GM23338 (cell line): ENCODE results near the gene CENPO. TPM values are rescaled to one million over a fixed set of nuclear protein-coding genes. Genes with fewer than 3 reads are reported as not detected.
"Not testable (repeated sequence)": the region's sequence is repeated elsewhere in the genome, so short reads cannot be mapped to it uniquely, and the experiment has no call there.

Experiments used
- ATAC-seq: fragments of 200-7000 bp; cut with Tn5 transposase; 3 replicates; pipeline ENCODE4 v1.9.1; 2020
- DNase-seq: peaks from one replicate; pipeline ENCODE4 v3.0.0-alpha.2; 2015; ENCODE audit warnings: low spot score
- H2AFZ ChIP-seq: fragments of 200-600 bp; sonication (generic); 2 replicates; pipeline ENCODE4 v1.8.0; 2016; ENCODE audit warnings: antibody characterized with exemption, mild to moderate bottlenecking, moderate library complexity
- H3F3A ChIP-seq: fragments of 200-600 bp; sonication (generic); replicated peaks from 2 replicates; pipeline ENCODE4 v1.8.0; 2017; ENCODE audit warnings: antibody characterized with exemption, mixed run types, low read depth
- H3K27ac ChIP-seq: fragments of 200-600 bp; sonication (generic); 2 replicates; pipeline ENCODE4 v1.6.1; 2016; ENCODE audit warnings: low read depth
- H3K27me3 ChIP-seq: fragments of 200-600 bp; sonication (generic); 2 replicates; pipeline ENCODE4 v1.8.0; 2016; ENCODE audit warnings: mild to moderate bottlenecking, mixed run types, moderate library complexity; ENCODE audit not compliant: insufficient read depth
- H3K36me3 ChIP-seq: fragments of 200-600 bp; sonication (generic); 2 replicates; pipeline ENCODE4 v1.8.0; 2016; ENCODE audit warnings: mild to moderate bottlenecking; ENCODE audit not compliant: insufficient read depth
- H3K4me1 ChIP-seq: fragments of 200-600 bp; sonication (generic); 2 replicates; pipeline ENCODE4 v1.8.0; 2016; ENCODE audit warnings: mild to moderate bottlenecking, moderate library complexity; ENCODE audit not compliant: insufficient read depth
- H3K4me2 ChIP-seq: fragments of 200-600 bp; sonication (generic); 2 replicates; pipeline ENCODE4 v1.7.1; 2017; ENCODE audit warnings: mixed run types
- H3K4me3 ChIP-seq: fragments of 200-600 bp; sonication (generic); 2 replicates; pipeline ENCODE4 v1.6.1; 2016; ENCODE audit warnings: mixed run types
- H3K79me2 ChIP-seq: fragments of 200-600 bp; sonication (generic); replicated peaks from 2 replicates; pipeline ENCODE4 v1.8.0; 2017; ENCODE audit warnings: mild to moderate bottlenecking; ENCODE audit not compliant: insufficient read depth
- H3K9me2 ChIP-seq: fragments of 200-600 bp; sonication (generic); 2 replicates; pipeline ENCODE4 v1.8.0; 2017; ENCODE audit not compliant: insufficient read depth
- H4K20me1 ChIP-seq: fragments of 200-600 bp; sonication (generic); replicated peaks from 2 replicates; pipeline ENCODE4 v1.8.0; 2017; ENCODE audit warnings: mild to moderate bottlenecking; ENCODE audit not compliant: insufficient read depth
- H3K27ac Mint-ChIP-seq: 2 replicates; pipeline ENCODE4 v1.8.0; 2020; ENCODE audit warnings: inconsistent platforms, mild to moderate bottlenecking, moderate library complexity, mixed read lengths
- H3K27me3 Mint-ChIP-seq: 3 replicates; pipeline ENCODE4 v1.8.0; 2022; ENCODE audit warnings: low read depth, mild to moderate bottlenecking, moderate library complexity, mixed read lengths, inconsistent platforms; ENCODE audit not compliant: insufficient read depth, poor library complexity
- H3K36me3 Mint-ChIP-seq: 3 replicates; pipeline ENCODE4 v1.8.0; 2021; ENCODE audit warnings: low read depth, mild to moderate bottlenecking, inconsistent platforms, moderate library complexity, mixed read lengths
- H3K4me1 Mint-ChIP-seq: 3 replicates; pipeline ENCODE4 v1.8.0; 2020; ENCODE audit warnings: mild to moderate bottlenecking, inconsistent platforms, mixed read lengths
- H3K4me3 Mint-ChIP-seq: 3 replicates; pipeline ENCODE4 v1.8.0; 2021; ENCODE audit warnings: moderate library complexity, mild to moderate bottlenecking, inconsistent platforms, mixed read lengths
- H3K9me3 Mint-ChIP-seq: 3 replicates; pipeline ENCODE4 v1.8.0; 2020; ENCODE audit warnings: moderate library complexity, mild to moderate bottlenecking, inconsistent platforms, mixed read lengths
- EZH2 ChIP-seq: fragments of 200-600 bp; sonication (generic); IDR thresholded peaks from one replicate; pipeline ENCODE4 v1.8.0; 2017; ENCODE audit warnings: antibody characterized with exemption, mild to moderate bottlenecking, low read depth; ENCODE audit not compliant: unreplicated experiment
- EZH2phosphoT487 ChIP-seq: fragments of 200-600 bp; sonication (generic); IDR thresholded peaks from one replicate; pipeline ENCODE4 v1.8.1; 2018; ENCODE audit warnings: antibody characterized with exemption; ENCODE audit not compliant: unreplicated experiment
- JUNB ChIP-seq: IDR thresholded peaks from one replicate; pipeline ENCODE4 v1.6.1; 2016; ENCODE audit warnings: antibody characterized with exemption; ENCODE audit not compliant: unreplicated experiment
- NANOG ChIP-seq: IDR thresholded peaks from 2 replicates; pipeline ENCODE4 v1.6.1; 2016; ENCODE audit warnings: antibody characterized with exemption, borderline replicate concordance
- POLR2AphosphoS5 ChIP-seq: IDR thresholded peaks from 2 replicates; pipeline ENCODE4 v1.6.1; 2016; ENCODE audit warnings: antibody characterized with exemption, low read depth
- STAT1 ChIP-seq: IDR thresholded peaks from one replicate; pipeline ENCODE4 v1.6.1; 2016; ENCODE audit warnings: antibody characterized with exemption; ENCODE audit not compliant: unreplicated experiment
- ZNF331 ChIP-seq: fragments of 250-450 bp; sonication (Bioruptor Pico); IDR thresholded peaks from 2 replicates; pipeline ENCODE4 v1.5.0; 2020; ENCODE audit warnings: low read depth, mild to moderate bottlenecking, moderate library complexity
- polyA plus RNA-seq: library from polyadenylated mRNA; unstranded; fragments of >200 nt; fragmentation: Nextera tagmentation; extraction: Ambion mirVana; gene quantifications from 2 replicates; pipeline ENCODE4 v1.2.1, GENCODE V29; 2016
- total RNA-seq: library from RNA; depleted of rRNA; stranded (reverse); fragments of >200 nt; shearing (Covaris generic); gene quantifications from 2 replicates; pipeline ENCODE4 v1.2.3, GENCODE V29; 2014
- TF ChIP-seq, protein P1 (sequence below): IDR thresholded peaks from 2 replicates; pipeline ENCODE4 v1.6.1; 2016; ENCODE audit warnings: antibody characterized with exemption
- TF ChIP-seq, protein P2 (sequence below), 2 experiments: fragments of 200-600 bp in 1 of 2; sonication (generic) in 1 of 2; conservative IDR thresholded peaks; 2 replicates each; pipeline versions ENCODE4 v1.5.1 to v1.6.1; 2016 to 2017; ENCODE audit warnings: antibody characterized with exemption in 2 of 2, low read depth in 2 of 2, mild to moderate bottlenecking in 2 of 2, moderate library complexity in 1 of 2

Gene CENPO
- total and polyA plus RNA-seq, 2 experiments from 2014 or later = 27.0 to 44.7 TPM

DNA sequence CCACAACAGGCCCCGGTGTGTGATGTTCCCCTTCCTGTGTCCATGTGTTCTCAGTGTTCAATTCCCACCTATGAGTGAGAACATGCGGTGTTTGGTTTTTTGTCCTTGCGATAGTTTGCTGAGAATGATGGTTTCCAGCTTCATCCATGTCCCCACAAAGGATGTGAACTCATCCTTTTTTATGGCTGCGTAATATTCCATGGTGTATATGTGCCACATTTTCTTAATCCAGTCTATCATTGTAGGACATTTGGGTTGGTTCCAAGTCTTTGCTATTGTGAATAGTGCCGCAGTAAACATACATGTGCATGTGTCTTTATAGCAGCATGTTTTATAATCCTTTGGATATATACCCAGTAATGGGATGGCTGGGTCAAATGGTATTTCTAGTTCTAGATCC, 7.3 kb downstream of the CENPO start:
- not testable (repeated sequence) for H3K27ac ChIP-seq, H3F3A ChIP-seq, H3K27me3 ChIP-seq, H3K4me2 ChIP-seq, H3K27me3 Mint-ChIP-seq, H3K4me3 ChIP-seq, H3K9me2 ChIP-seq, H2AFZ ChIP-seq, H3K4me1 ChIP-seq, H3K4me3 Mint-ChIP-seq, H3K4me1 Mint-ChIP-seq, H3K27ac Mint-ChIP-seq, ATAC-seq, DNase-seq
- peaks cover 28% of the 10 kb centered on the region for H4K20me1 ChIP-seq
- H3K79me2 ChIP-seq = peaks cover 93% of the 10 kb centered on the region
- Mint-ChIP-seq H3K9me3 (peaks cover 45% of the 10 kb centered on the region), H3K36me3 (peaks cover 92% of the 10 kb centered on the region)
- peaks cover 14% of the 10 kb centered on the region; the same call in 1 of the 2 replicates for H3K36me3 ChIP-seq

DNA sequence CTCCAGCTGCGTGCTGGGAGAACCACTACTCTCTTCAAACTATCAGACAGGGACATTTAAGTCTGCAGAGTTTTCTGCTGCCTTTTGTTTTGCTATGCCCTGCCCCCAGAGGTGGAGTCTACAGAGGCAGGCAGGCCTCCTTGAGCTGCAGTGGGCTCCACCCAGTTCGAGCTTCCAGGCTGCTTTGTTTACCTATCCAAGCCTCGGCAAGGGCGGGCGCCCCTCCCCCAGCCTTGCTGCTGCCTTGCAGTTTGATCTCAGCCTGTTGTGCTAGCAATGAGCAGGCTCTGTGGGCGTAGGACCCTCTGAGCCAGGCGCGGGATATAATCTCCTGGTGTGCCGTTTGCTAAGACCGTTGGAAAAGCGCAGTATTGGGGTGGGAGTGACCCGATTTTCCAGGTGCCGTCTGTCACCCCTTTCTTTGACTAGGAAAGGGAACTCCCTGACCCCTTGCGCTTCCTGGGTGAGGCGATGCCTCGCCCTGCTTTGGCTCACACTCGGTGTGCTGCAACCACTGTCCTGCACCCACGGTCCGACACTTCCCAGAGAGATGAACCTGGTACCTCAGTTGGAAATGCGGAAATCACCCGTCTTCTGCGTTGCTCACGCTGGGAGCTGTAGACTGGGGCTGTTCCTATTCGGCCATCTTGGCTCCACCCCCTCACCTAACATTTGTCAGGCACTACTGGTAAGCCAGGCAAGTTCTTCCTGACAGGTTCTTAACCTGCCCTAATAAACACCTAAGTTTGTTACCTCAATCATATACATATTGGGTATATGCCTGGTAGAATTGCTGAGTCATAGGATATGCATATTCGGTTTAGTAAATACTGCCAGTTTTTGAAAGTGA, 12.8 kb downstream of the CENPO start:
- H3F3A ChIP-seq, H3K36me3 ChIP-seq, H3K27ac Mint-ChIP-seq, H2AFZ ChIP-seq, H3K4me3 ChIP-seq, H3K27me3 ChIP-seq, H3K4me3 Mint-ChIP-seq, H3K4me1 ChIP-seq, H3K4me2 ChIP-seq, H3K9me2 ChIP-seq, H3K27ac ChIP-seq, DNase-seq, H3K4me1 Mint-ChIP-seq, H3K27me3 Mint-ChIP-seq, ATAC-seq, H4K20me1 ChIP-seq: not testable (repeated sequence)
- peaks cover 75% of the 10 kb centered on the region for H3K36me3 Mint-ChIP-seq
- peaks cover 42% of the 10 kb centered on the region for H3K9me3 Mint-ChIP-seq
- H3K79me2 ChIP-seq = peaks cover 93% of the 10 kb centered on the region

DNA sequence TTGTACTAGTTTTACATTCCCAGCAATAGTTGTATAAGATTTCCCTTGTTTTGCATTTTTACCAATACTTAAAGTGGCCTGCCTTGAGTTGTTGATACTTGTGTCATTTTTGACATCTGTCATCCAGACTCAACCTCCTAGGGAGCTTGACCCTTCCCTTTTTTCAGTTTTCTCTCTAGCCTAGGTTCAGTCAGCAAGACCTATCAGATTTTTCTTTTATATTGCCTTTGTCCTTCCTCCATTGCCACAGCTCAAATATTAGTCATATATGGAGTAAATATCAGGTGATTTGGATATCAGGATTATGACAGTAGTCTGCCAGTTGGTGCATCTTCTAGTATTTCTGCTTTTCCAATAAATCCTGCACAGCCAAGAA, 13.4 kb downstream of the CENPO start:
- Histone ChIP-seq H2AFZ (no peak overlapping the region), H4K20me1 (peaks cover 8% of the 10 kb centered on the region; the same call in 1 of the 2 replicates), H3K27ac (no peak overlapping the region), H3K4me1 (no peaks in the 10 kb centered on the region), H3F3A (no peaks in the 10 kb centered on the region), H3K79me2 (peaks cover 93% of the 10 kb centered on the region), H3K4me2 (no peak overlapping the region), H3K9me2 (no peaks in the 10 kb centered on the region), H3K36me3 (peaks cover 10% of the 10 kb centered on the region), H3K4me3 (no peak overlapping the region), H3K27me3 (no peaks in the 10 kb centered on the region)
- Mint-ChIP-seq H3K4me3 (no peak overlapping the region), H3K27ac (no peak overlapping the region), H3K27me3 (peaks cover 4% of the 10 kb centered on the region), H3K36me3 (peaks cover 72% of the 10 kb centered on the region), H3K4me1 (no peaks in the 10 kb centered on the region), H3K9me3 (peaks cover 42% of the 10 kb centered on the region)
- DNase-seq (no peak), ATAC-seq (no peak)
- TF ChIP-seq EZH2phosphoT487 (no peak), JUNB (no peak), POLR2AphosphoS5 (no peak), EZH2 (no peak), STAT1 (no peak), NANOG (no peak), ZNF331 (no peak)
- TF ChIP-seq, protein P1, sequence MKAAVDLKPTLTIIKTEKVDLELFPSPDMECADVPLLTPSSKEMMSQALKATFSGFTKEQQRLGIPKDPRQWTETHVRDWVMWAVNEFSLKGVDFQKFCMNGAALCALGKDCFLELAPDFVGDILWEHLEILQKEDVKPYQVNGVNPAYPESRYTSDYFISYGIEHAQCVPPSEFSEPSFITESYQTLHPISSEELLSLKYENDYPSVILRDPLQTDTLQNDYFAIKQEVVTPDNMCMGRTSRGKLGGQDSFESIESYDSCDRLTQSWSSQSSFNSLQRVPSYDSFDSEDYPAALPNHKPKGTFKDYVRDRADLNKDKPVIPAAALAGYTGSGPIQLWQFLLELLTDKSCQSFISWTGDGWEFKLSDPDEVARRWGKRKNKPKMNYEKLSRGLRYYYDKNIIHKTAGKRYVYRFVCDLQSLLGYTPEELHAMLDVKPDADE = no peak
- TF ChIP-seq, protein P2, sequence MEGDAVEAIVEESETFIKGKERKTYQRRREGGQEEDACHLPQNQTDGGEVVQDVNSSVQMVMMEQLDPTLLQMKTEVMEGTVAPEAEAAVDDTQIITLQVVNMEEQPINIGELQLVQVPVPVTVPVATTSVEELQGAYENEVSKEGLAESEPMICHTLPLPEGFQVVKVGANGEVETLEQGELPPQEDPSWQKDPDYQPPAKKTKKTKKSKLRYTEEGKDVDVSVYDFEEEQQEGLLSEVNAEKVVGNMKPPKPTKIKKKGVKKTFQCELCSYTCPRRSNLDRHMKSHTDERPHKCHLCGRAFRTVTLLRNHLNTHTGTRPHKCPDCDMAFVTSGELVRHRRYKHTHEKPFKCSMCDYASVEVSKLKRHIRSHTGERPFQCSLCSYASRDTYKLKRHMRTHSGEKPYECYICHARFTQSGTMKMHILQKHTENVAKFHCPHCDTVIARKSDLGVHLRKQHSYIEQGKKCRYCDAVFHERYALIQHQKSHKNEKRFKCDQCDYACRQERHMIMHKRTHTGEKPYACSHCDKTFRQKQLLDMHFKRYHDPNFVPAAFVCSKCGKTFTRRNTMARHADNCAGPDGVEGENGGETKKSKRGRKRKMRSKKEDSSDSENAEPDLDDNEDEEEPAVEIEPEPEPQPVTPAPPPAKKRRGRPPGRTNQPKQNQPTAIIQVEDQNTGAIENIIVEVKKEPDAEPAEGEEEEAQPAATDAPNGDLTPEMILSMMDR (conservative IDR thresholded peaks at IDR 0.05; ENCODE audit: low read depth in 2 of 2) = no peak
